Measurements from ENCODE around the gene ACTRT2.
A peak's percentile ranks its signal among the peaks of the same experiment; 100 is the strongest.

ACTRT2 gene

GRCh38 chr1:3033040-3033789 is 11.9 kb downstream of the ACTRT2 start:
- DNase-seq (ENCODE audit: low spot score), result peak; percentile 50

- no peak for DNase-seq (ENCODE audit: low spot score)
Measured at GRCh38 chr1:3033790-3034090, 12.5 kb downstream of the ACTRT2 start.

GRCh38 chr1:3034162-3034561 is 12.9 kb downstream of the ACTRT2 start:
- DNase-seq (ENCODE audit: low spot score), result no peak

GRCh38 chr1:3034728-3035562 is 13.7 kb downstream of the ACTRT2 start:
- no peak for DNase-seq (ENCODE audit: low spot score)

GRCh38 chr1:3035563-3036446 is 14.5 kb downstream of the ACTRT2 start:
- no peak for DNase-seq (ENCODE audit: low spot score)

- no peak for DNase-seq (ENCODE audit: low spot score)
Measured at GRCh38 chr1:3036447-3037280, 15.4 kb downstream of the ACTRT2 start.

- no peak for DNase-seq (ENCODE audit: low spot score)
Measured at GRCh38 chr1:3037281-3038040, 16.2 kb downstream of the ACTRT2 start.

GRCh38 chr1:3038113-3038551 is 16.9 kb downstream of the ACTRT2 start:
- no peak for DNase-seq (ENCODE audit: low spot score)

- no peak for DNase-seq (ENCODE audit: low spot score)
Measured at GRCh38 chr1:3038571-3039181, 17.4 kb downstream of the ACTRT2 start.

- no peak for DNase-seq (ENCODE audit: low spot score)
Measured at GRCh38 chr1:3040004-3040403, 18.7 kb downstream of the ACTRT2 start.

- no peak for DNase-seq (ENCODE audit: low spot score)
Measured at GRCh38 chr1:3042481-3042880, 21.2 kb downstream of the ACTRT2 start.

GRCh38 chr1:3049164-3049563 is 27.9 kb downstream of the ACTRT2 start:
- no peak for DNase-seq (ENCODE audit: low spot score)

GRCh38 chr1:3049905-3050304 is 28.6 kb downstream of the ACTRT2 start:
- DNase-seq (ENCODE audit: low spot score), result no peak

- DNase-seq (ENCODE audit: low spot score), result no peak
Measured at GRCh38 chr1:3050603-3051002, 29.3 kb downstream of the ACTRT2 start.

GRCh38 chr1:3051270-3052268 is 30.3 kb downstream of the ACTRT2 start:
- no peak for DNase-seq (ENCODE audit: low spot score)

- no peak for DNase-seq (ENCODE audit: low spot score)
Measured at GRCh38 chr1:3052501-3052900, 31.2 kb downstream of the ACTRT2 start.

- no peak for DNase-seq (ENCODE audit: low spot score)
Measured at GRCh38 chr1:3053366-3053980, 32.2 kb downstream of the ACTRT2 start.

- no peak for DNase-seq (ENCODE audit: low spot score)
Measured at GRCh38 chr1:3053986-3054385, 32.7 kb downstream of the ACTRT2 start.

- DNase-seq (ENCODE audit: low spot score), result no peak
Measured at GRCh38 chr1:3054474-3054873, 33.2 kb downstream of the ACTRT2 start.

All from CD4-positive, alpha-beta T cell treated with Interleukin-2 at 100 ng/mL for 4 hours (primary cell).